GM21786 (cell line): ENCODE measurements around the gene PTPN20.
A peak's percentile ranks its signal among the peaks of the same experiment; 100 is the strongest.
"Not testable (repeated sequence)": the region's sequence is repeated elsewhere in the genome, so short reads cannot be mapped to it uniquely, and the experiment has no call there.

Experiments used
- ATAC-seq: cut with Tn5 transposase; IDR thresholded peaks from one replicate; pipeline ENCODE4 v1.9.1; 2021; ENCODE audit not compliant: unreplicated experiment

PTPN20 gene

GRCh38 chr10:46911144-46911876 lies at the start of gene PTPN20:
PTPN20 (plus strand) TSS chr10:46911428; CDS start chr10:46932500, 21,072 bp downstream.
- not testable (repeated sequence) for ATAC-seq

GRCh38 chr10:46869716-46870115 lies 41.5 kb upstream of the PTPN20 start:
- ATAC-seq = not testable (repeated sequence)

DNA sequence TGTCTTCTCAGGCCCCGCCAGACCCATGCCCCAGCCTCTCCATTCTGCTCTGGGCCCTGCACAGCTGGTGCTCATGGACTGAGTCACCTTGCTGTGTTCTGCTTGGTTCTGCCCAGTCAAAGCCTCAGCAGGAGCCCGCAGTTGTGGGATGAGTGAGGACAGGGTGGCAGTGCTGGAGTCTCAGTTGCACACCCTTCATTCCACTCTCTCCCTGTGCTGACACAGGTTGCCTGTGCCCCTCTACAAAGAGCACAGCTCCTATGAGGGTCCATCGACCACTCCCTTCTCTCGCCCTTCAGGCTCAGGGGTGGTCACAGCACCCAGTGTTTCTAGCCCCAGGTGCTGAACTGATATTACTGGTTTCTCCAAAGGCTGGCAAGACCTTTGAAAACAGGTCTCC lies 39.6 kb upstream of the PTPN20 start:
- ATAC-seq = not testable (repeated sequence)

DNA sequence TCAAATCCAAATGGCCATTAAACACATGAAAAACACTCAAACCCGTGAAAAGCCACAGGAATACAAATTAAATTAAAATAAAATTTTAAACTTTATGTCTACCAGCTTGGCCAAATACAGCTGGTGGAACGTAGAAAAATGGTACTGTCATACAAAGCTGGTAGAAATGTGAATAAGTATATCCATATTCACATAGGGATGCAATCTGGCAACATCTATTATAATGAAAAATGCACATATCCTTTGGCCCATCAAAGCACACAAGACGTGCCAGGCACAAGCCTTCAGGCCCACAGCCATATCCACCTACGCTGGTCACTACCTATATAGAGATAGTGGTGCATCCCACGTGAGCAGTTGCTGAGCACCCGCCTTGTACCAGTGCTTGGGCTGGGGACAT lies 35.9 kb upstream of the PTPN20 start:
- ATAC-seq = not testable (repeated sequence)

DNA sequence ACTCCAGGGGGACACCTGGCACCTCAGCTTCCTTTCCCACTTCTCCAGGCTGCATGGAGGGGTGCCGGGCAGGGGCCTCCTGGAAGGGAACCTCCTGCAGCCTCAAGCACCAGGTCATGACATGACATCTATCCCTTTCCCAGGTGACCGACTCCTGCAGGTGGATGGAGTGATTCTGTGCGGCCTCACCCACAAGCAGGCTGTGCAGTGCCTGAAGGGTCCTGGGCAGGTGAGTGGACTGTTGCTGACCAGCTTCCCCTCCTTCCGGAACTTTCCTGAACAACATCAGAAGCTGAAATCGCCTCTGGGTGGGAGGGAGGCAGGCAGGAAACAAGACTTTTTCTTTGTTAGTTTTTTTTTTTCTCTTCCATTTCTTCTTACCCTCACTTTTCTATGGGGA lies 34.5 kb upstream of the PTPN20 start:
- ATAC-seq = not testable (repeated sequence)

- ATAC-seq = not testable (repeated sequence)
Observed at GRCh38 chr10:46878761-46879160, 32.5 kb upstream of the PTPN20 start.

DNA sequence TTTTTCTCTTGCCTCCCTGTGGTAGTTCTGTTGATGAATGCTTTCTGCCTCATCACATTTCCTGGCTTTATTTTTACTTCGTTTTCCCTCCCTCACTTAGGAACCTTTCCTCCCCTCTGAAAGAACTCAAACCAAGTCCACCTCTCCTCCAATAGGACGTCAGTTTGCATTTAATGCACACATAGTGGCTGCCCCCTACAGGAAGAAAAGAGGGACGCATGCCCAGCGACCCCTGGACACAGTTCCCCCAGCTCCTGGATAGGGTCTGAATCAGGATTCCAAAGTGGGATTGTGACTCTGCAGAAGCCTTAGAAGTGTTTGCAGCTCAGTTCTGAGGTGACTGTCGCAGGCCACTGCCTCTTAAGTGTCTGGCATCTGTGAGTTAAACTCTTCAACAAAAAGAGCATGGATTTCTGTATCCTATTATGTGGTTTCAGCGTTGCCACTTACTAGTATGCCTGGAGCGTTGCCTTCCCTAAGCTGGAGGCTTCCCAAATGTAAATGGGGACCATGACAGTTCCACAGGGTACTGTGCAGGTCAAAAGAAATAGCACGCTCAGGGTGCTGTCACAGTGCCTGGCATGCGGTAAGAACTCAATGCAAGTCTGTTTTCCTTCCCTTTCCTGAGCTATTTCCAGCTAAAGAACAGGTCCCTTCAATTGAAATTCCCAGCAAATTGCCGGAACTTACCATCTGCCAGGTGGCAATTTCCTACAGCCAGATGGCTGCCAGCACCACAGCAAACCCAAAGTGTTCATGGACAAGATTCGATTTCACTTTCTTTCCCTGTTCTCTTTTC lies 20.2 kb upstream of the PTPN20 start:
- peak; percentile 55 for ATAC-seq

- ATAC-seq = not testable (repeated sequence)
Observed at GRCh38 chr10:46896762-46897692, 14.2 kb upstream of the PTPN20 start.

DNA sequence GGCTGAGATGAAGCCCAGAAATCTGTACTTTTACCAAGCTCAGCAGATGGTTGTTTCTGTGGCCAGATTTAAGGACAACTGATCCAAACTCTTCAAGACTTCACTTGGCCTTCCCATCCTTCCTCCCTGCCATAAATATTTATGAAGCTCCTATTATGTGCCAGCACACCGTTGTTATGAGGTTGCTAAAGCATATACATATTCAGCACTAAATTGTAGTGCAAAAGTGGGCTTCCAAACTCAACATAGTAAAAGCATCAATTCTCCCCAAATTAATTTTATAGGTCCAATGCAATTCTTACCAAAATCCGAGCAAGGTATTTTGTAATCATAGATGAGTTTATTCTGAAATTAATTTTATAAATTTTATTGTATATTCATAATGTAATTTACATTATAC lies 10.0 kb upstream of the PTPN20 start:
- ATAC-seq = not testable (repeated sequence)

GRCh38 chr10:46903874-46904273 lies 7.4 kb upstream of the PTPN20 start:
- ATAC-seq = not testable (repeated sequence)

- ATAC-seq = not testable (repeated sequence)
Observed at GRCh38 chr10:46906359-46906758, 4.9 kb upstream of the PTPN20 start.

DNA sequence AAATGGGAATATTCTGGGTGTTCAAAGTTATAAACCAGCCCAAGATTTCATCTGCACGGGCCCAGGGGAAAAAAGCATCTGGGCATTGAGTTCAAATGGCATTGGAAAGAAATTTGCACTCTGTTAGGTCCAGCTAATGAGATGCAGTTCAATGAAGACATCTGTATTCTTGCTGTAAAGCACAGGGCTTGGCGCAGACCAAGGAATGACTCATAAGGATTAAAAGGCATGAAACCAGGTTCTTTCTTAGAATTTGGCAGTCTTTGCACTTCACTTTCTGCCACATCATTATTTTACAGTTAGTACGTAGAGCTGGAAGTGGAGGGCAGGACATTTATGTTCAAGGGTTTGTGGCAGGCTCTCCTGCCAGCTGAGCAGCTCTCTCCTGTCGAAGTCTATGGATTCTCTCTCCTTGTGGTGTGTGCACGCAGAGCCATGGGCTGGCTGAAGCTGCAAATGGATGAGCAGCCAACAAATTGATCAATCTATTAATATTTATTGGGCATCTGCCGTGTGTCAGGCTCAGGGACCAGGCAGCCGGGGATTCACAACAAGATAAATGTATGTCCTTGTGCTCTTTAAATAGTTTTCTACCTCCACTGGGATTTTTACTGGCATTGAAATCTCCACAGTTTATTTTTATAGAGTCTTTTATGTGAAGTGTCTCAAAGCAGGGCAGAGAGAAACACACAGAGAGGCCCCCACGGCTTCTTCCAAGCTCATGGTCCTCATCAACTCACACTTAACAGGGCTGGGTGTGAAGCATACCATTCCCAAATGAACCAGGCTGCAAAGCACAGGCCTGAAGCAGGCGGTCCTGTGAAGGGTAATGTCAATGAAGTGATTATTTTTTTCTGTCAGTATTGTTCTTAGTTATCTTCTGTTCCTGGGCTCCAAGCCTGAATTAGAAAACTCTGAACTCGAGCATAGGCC lies 3.8 kb upstream of the PTPN20 start:
- ATAC-seq = not testable (repeated sequence)

DNA sequence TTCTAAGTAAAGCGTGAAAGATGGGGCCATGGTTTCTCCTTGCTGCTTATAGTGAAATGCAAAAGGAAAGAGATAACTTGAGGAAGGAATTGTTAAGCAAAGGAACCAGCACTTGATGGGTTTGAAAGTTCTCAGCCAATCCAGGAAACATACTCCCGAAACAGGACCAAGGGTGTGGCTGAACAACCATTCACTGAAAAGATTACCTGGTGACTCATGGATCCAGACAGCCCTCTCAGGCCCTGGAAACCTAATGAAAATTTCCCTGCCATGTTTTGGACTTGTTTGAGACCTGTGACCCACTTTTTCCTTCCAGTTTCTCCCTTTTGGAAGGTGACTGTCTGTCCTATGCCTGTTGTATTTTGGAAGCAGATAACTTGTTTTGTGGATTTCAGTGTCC lies 11.3 kb downstream of the PTPN20 start:
- ATAC-seq = not testable (repeated sequence)

DNA sequence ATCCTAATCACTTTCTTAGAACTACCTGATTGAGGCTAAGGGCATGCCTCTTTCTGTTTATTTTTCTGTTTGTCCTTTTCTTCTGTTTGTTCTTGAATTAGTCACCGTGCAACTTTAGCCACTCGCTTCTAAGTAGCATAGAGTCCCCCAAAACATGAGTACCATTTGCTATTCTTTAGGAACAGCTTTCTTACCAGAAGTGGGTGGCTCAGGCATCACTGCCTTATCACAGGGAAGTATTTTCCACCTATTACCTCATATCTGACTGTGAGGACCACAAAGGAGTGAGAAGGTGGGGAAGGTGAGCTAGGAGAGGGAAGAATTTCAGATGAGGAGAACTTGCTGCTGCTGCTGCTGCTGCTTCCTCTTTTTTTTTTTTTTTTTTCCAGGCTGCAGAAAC lies 13.9 kb downstream of the PTPN20 start:
- ATAC-seq = not testable (repeated sequence)

DNA sequence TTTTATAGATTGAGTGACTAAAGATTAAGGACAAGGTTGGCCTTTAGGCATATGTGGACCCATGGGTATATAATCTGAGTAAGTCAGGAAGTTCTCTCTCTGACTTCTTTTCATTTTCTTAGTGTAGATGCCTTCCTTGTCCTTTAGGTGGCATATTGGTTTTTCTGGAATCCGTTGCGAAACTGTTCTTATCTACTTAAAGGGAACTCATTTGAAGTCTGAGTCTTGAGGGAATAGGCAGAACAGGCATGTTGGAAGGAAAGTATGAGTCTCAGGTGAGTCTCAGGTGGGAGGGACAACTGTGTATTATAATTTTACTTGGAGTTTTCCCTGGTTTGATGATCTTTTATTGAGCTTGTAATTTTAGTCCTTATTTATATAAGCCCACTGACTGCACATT lies 14.6 kb downstream of the PTPN20 start:
- not testable (repeated sequence) for ATAC-seq

DNA sequence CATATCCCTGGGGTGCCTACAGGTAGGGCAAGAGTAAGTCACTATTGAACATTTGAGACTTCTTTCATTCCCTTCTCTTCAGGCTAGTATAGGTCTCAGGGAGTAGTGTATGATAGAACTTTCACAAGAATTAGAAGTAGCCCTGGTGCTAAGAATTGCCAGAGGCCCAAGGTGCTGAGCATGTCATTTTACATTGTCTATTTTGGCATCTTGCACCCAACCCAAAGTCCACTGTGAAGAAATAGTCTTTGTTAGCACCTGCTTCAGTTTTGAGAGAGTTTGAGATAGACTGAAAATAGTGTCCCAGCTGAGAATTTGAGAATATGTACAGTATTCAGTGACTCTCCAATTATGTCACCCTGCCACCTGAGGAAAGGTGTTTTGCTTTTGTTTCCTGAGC lies 17.6 kb downstream of the PTPN20 start:
- not testable (repeated sequence) for ATAC-seq

GRCh38 chr10:46932383-46932782 lies 21.2 kb downstream of the PTPN20 start:
- not testable (repeated sequence) for ATAC-seq

DNA sequence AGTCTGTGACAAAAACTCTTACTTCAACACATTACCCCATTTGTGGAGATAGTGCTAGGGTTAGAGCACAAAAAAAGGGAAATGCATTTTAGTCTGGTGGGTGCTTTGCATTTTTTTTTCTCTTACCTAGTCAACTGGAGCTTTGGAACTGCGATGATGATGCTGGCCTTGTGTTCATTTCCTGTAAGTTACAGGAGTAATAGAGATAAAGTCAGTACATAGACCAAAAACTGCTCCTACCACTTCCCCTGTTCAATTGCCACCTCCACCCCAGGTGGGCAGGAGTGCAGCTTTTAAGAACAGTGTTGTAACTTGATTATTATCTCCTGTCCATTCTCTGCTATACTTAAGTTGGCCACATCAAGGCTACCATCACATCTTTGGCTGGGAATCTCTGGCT lies 29.9 kb downstream of the PTPN20 start:
- ATAC-seq = not testable (repeated sequence)

- not testable (repeated sequence) for ATAC-seq
Observed at GRCh38 chr10:46948687-46949518, 37.7 kb downstream of the PTPN20 start.
